Measurements from ENCODE around the gene MYEOV. TPM values are rescaled to one million over a fixed set of nuclear protein-coding genes. Genes with fewer than 3 reads are reported as not detected.

Gene MYEOV
- total and polyA plus RNA-seq, 10 of the 15 experiments (the other 5 are each of a cell fraction or from before 2014, with no cell fraction given) = 0.05 to 0.40 (median 0.26) TPM; not detected in 3

GRCh38 chr11:69297787-69298266 is 3.9 kb downstream of the MYEOV start (continued):
- TF ChIP-seq TBL1XR1 (IDR thresholded peaks at IDR 0.05; ENCODE audit: low read depth, low read length) = no peak
- TF ChIP-seq SP1 (IDR thresholded peaks at IDR 0.05; ENCODE audit: low read depth, low read length) = no peak
- TF ChIP-seq JUNB (IDR thresholded peaks at IDR 0.05) = no peak
- no peak for TF ChIP-seq SMARCA5 (IDR thresholded peaks at IDR 0.05)
- TF ChIP-seq MYB (IDR thresholded peaks at IDR 0.05; ENCODE audit: borderline replicate concordance, low read depth, low read length) = no peak
- TF ChIP-seq ZZZ3 (IDR thresholded peaks at IDR 0.05; ENCODE audit: control insufficient read depth, insufficient read length, low read depth) = no peak
- TF ChIP-seq TCF3 (IDR thresholded peaks at IDR 0.05; ENCODE audit: borderline replicate concordance, insufficient read depth, low read depth, low read length) = peak; percentile 71; the same call in 1 of the 2 replicates
- peak; percentile 82 for TF ChIP-seq PKNOX1 (IDR thresholded peaks at IDR 0.05)

- ChIA-PET POLR2A (interaction anchor here (0.7 to 1.8 kb wide), 9 partner anchors 9 to 340 kb away, joined by 3 to 9 read pairs (median 4); no protein-coding TSS in a partner anchor), CTCF (interaction anchor here (0.6 to 2.1 kb wide), 7 partner anchors 13 to 167 kb away, joined by 3 to 7 read pairs (median 3); partner anchors contain the start of gene SMIM38), SMC1A (ENCODE audit: uncharacterized antibody, unreplicated experiment) (interaction anchor here (0.7 to 3.9 kb wide), 16 partner anchors 11 to 344 kb away, joined by 3 to 31 read pairs (median 5); partner anchors contain the start of gene SMIM38), RAD21 (ENCODE audit: unreplicated experiment) (interaction anchor here (0.7 to 4.1 kb wide), 17 partner anchors 13 to 344 kb away, joined by 3 to 28 read pairs (median 8); partner anchors contain the start of gene SMIM38)
- H3K79me2 ChIP-seq (ENCODE audit: control insufficient read depth, insufficient read depth, low read length) = no peaks in the 10 kb centered on the region
- DNase-seq (ENCODE audit: low read depth, low spot score) (peak; percentile 91), ATAC-seq (peak; percentile 79), FAIRE-seq (peak; percentile 98)
- peaks cover 32% of the 10 kb centered on the region for H3K4me1 ChIP-seq (ENCODE audit: control insufficient read depth, insufficient read depth, low read length)
- intact Hi-C loops (cut with micrococcal nuclease; ENCODE audit: unreplicated experiment) (loop anchor here (5.0 kb wide), 3 partner anchors 144 to 456 kb away; partner anchors contain the start of gene CPT1A), in situ Hi-C loops (cut with MboI) (no loop called here)
- peak overlapping the region; percentile 89 for H3K27ac ChIP-seq (ENCODE audit: control insufficient read depth, insufficient read depth)
- no peaks in the 10 kb centered on the region for H3K36me3 ChIP-seq (ENCODE audit: control insufficient read depth in 2 of 2, insufficient read depth in 2 of 2, low read length in 1 of 2)
- peak overlapping the region; percentile 38 for H3K4me3 ChIP-seq
- peak overlapping the region; percentile 46 for H3K9ac ChIP-seq (ENCODE audit: control insufficient read depth, insufficient read depth, low read length)
- H3K4me2 ChIP-seq (ENCODE audit: control insufficient read depth, insufficient read depth) = peak overlapping the region; percentile 93
- WGBS (ENCODE audit: insufficient coverage, insufficient replicate concordance, low lambda C conversion rate, missing lambda C conversion rate) = 0% methylated on average over 22 of the region's 22 CpGs
- H4K20me1 ChIP-seq (ENCODE audit: control insufficient read depth, insufficient read depth) = no peaks in the 10 kb centered on the region
- H3K9me3 ChIP-seq (replicated peaks; ENCODE audit: control insufficient read depth, insufficient read depth, low read length) = no peaks in the 10 kb centered on the region; the same call in 2 of the 3 replicates
- BruUV-seq (replicated peaks) = no TSS peak
- no peaks in the 10 kb centered on the region for H3K27me3 ChIP-seq (replicated peaks in 1 of 2; ENCODE audit: control insufficient read depth in 2 of 2, insufficient read depth in 2 of 2, low read length in 1 of 2)
- no peak overlapping the region for H2AFZ ChIP-seq (ENCODE audit: control insufficient read depth, low read depth, low read length)
- TF ChIP-seq RUNX3 (IDR thresholded peaks at IDR 0.05; ENCODE audit: low read length) = peak; percentile 96
- TF ChIP-seq EZH2 (IDR thresholded peaks at IDR 0.05; ENCODE audit: borderline replicate concordance, control insufficient read depth, low read depth, low read length) = no peak
- peak; percentile 95 for TF ChIP-seq IKZF1 (conservative IDR thresholded peaks at IDR 0.05)
- no peak for TF ChIP-seq SMC3 (IDR thresholded peaks at IDR 0.05; ENCODE audit: borderline replicate concordance, low read length)
- TF ChIP-seq ZBED1 (IDR thresholded peaks at IDR 0.05; ENCODE audit: borderline replicate concordance) = peak; percentile 84; the same call in 1 of the 2 replicates
- TF ChIP-seq CEBPZ (IDR thresholded peaks at IDR 0.05; ENCODE audit: low read depth, low read length) = no peak
- TF ChIP-seq CREM (IDR thresholded peaks at IDR 0.05; ENCODE audit: low read depth) = peak; percentile 82
- peak; percentile 91 for TF ChIP-seq BCL11A (IDR thresholded peaks at IDR 0.05; ENCODE audit: low read depth, low read length)
- TF ChIP-seq SUZ12 (IDR thresholded peaks at IDR 0.05; ENCODE audit: unreplicated experiment) = no peak
- TF ChIP-seq NBN (IDR thresholded peaks at IDR 0.05) = peak; percentile 62
- TF ChIP-seq CHD2 (IDR thresholded peaks at IDR 0.05; ENCODE audit: borderline replicate concordance, low read depth, low read length) = peak; percentile 40; the same call in 1 of the 2 replicates
These were observed 4.5 kb downstream of the MYEOV start for GRCh38 chr11:69298267-69299022.
